SK-N-SH (cell line): ENCODE results near the gene EWSR1. TPM values are rescaled to one million over a fixed set of nuclear protein-coding genes. Genes with fewer than 3 reads are reported as not detected.

Experiments used
- CTCF ChIA-PET: fragments of 300-600, 350-600 bp; formaldehyde crosslinking; extraction: SDS; loops from one replicate; lab custom pipeline; 2021; lab: Yijun Ruan, JAX
- POLR2A ChIA-PET: fragments of 350-600 bp; sonication (Branson Sonifier 250); formaldehyde crosslinking; extraction: SDS; loops from one replicate; lab custom pipeline; 2020; ENCODE audit warnings: antibody characterized with exemption, inconsistent platforms; lab: Yijun Ruan, JAX
- DNase-seq: peaks from one replicate; pipeline ENCODE4 v3.0.0; 2012
- H2AFZ ChIP-seq: fragments of 200-600 bp; sonication (generic); 2 replicates; pipeline ENCODE4 v1.8.1; 2016; ENCODE audit warnings: antibody characterized with exemption, mild to moderate bottlenecking, low read depth
- H3F3A ChIP-seq: fragments of 200-600 bp; sonication (generic); replicated peaks from 2 replicates; pipeline ENCODE3; 2016; ENCODE audit warnings: antibody characterized with exemption, mild to moderate bottlenecking; ENCODE audit not compliant: insufficient read depth
- H3K27ac ChIP-seq, 2 experiments: fragments of 200-500 bp in 1 of 2; fragments of 200-600 bp in 1 of 2; sonication (Bioruptor generic) in 1 of 2; sonication (generic), shearing (Covaris generic) in 1 of 2; 2 replicates each; pipeline versions ENCODE4 v1.5.1 to v1.6.1; 2014 to 2016; ENCODE audit warnings: low read depth in 2 of 2, inconsistent platforms in 1 of 2, low read length in 1 of 2, mild to moderate bottlenecking in 1 of 2, mixed read lengths in 1 of 2
- H3K27me3 ChIP-seq: fragments of 200-600 bp; sonication (generic), shearing (Covaris generic); 2 replicates; pipeline ENCODE4 v1.6.1; 2016; ENCODE audit warnings: mixed run types; ENCODE audit not compliant: insufficient read depth
- H3K36me3 ChIP-seq, 2 experiments: fragments of 200-500 bp in 1 of 2; fragments of 200-600 bp in 1 of 2; sonication (Bioruptor generic) in 1 of 2; sonication (generic) in 1 of 2; replicated peaks in 1 of 2; 2 replicates each; pipeline versions ENCODE3 to v1.5.1; 2014 to 2016; ENCODE audit warnings: low read length in 1 of 2, mild to moderate bottlenecking in 1 of 2; ENCODE audit not compliant: insufficient read depth in 2 of 2, control insufficient read depth in 1 of 2
- H3K4me1 ChIP-seq, 2 experiments: fragments of 200-500 bp in 1 of 2; fragments of 200-600 bp in 1 of 2; sonication (Bioruptor generic) in 1 of 2; sonication (generic), shearing (Covaris generic) in 1 of 2; 2 replicates each; pipeline versions ENCODE4 v1.5.1 to v1.6.1; 2014 to 2016; ENCODE audit warnings: low read depth in 1 of 2, low read length in 1 of 2, mixed run types in 1 of 2; ENCODE audit not compliant: insufficient read depth in 2 of 2, control insufficient read depth in 1 of 2
- H3K4me2 ChIP-seq: fragments of 200-600 bp; sonication (generic), shearing (Covaris generic); 2 replicates; pipeline ENCODE4 v1.6.1; 2017; ENCODE audit warnings: mixed run types
- H3K4me3 ChIP-seq, 2 experiments: fragments of 200-500 bp in 1 of 2; fragments of 200-600 bp in 1 of 2; sonication (Bioruptor generic) in 1 of 2; sonication (generic), shearing (Covaris generic) in 1 of 2; 2 replicates each; pipeline versions ENCODE4 v1.5.1 to v1.8.1; 2014 to 2016; ENCODE audit warnings: low read depth in 2 of 2, inconsistent platforms in 1 of 2, low read length in 1 of 2, mild to moderate bottlenecking in 1 of 2, mixed read lengths in 1 of 2, moderate library complexity in 1 of 2
- H3K79me2 ChIP-seq: fragments of 200-600 bp; sonication (generic); 2 replicates; pipeline ENCODE4 v1.8.1; 2017; ENCODE audit warnings: mild to moderate bottlenecking; ENCODE audit not compliant: insufficient read depth
- H3K9ac ChIP-seq: fragments of 200-600 bp; sonication (generic); 2 replicates; pipeline ENCODE4 v1.6.1; 2017; ENCODE audit warnings: mixed run types
- H3K9me2 ChIP-seq: fragments of 200-600 bp; sonication (generic); 2 replicates; pipeline ENCODE4 v1.6.1; 2017; ENCODE audit warnings: mixed run types
- H3K9me3 ChIP-seq: fragments of 200-600 bp; sonication (generic); 2 replicates; pipeline ENCODE4 v1.6.1; 2017; ENCODE audit warnings: mixed run types, mild to moderate bottlenecking, moderate library complexity
- H4K20me1 ChIP-seq: fragments of 200-600 bp; sonication (generic); 2 replicates; pipeline ENCODE4 v1.6.1; 2017; ENCODE audit warnings: mild to moderate bottlenecking, mixed run types; ENCODE audit not compliant: insufficient read depth
- FOXJ3 ChIP-seq: sonication (generic); formaldehyde crosslinking; IDR thresholded peaks from 2 replicates; pipeline ENCODE4 v1.5.1; 2020; ENCODE audit warnings: mild to moderate bottlenecking, missing genetic modification reagents
- RFX5 ChIP-seq: IDR thresholded peaks from 2 replicates; pipeline ENCODE4 v1.6.1; 2012; ENCODE audit warnings: mild to moderate bottlenecking, improper control_type of control experiment, low read length
- TAF1 ChIP-seq: IDR thresholded peaks from 2 replicates; pipeline ENCODE4 v1.6.1; 2012; ENCODE audit warnings: low read depth, mild to moderate bottlenecking, low read length, moderate library complexity, borderline replicate concordance
- USF1 ChIP-seq: IDR thresholded peaks from 2 replicates; pipeline ENCODE4 v1.4.0; 2012; ENCODE audit warnings: low read depth, borderline replicate concordance
- WGBS: methylation state at CpG from one replicate; pipeline ENCODE4 v1.1.6; 2017; ENCODE audit warnings: low lambda C conversion rate; 5-methylcytosine and 5-hydroxymethylcytosine counted together
- polyA plus RNA-seq, 3 experiments: library from polyadenylated mRNA; depleted of rRNA; stranded (reverse); fragments of >200 nt; gene quantifications; 2 replicates each; pipeline ENCODE4 v1.2.3, GENCODE V29; 2012

The EWSR1 gene
- polyA plus RNA-seq, 1 of the 3 experiments (the other 2 are of a cell fraction), result 173 TPM

GRCh38 chr22:29323641-29324040 is 55.6 kb downstream of the EWSR1 start:
- no peak overlapping the region for H3K27ac ChIP-seq
- POLR2A ChIA-PET, result no interaction called here
- no peak overlapping the region for H3K4me3 ChIP-seq
- no peak overlapping the region for H2AFZ ChIP-seq
- H4K20me1 ChIP-seq, result no peaks in the 10 kb centered on the region
- no peak overlapping the region for H3K9ac ChIP-seq
- H3K4me1 ChIP-seq, result no peaks in the 10 kb centered on the region
- no peak overlapping the region for H3K4me2 ChIP-seq
- H3K79me2 ChIP-seq, result no peaks in the 10 kb centered on the region
- H3K36me3 ChIP-seq, result peaks cover 0 to 21% of the 10 kb centered on the region in 2 experiments
- H3K27me3 ChIP-seq, result no peaks in the 10 kb centered on the region
- no peak for DNase-seq
- H3K9me3 ChIP-seq, result no peaks in the 10 kb centered on the region
- H3F3A ChIP-seq, result no peaks in the 10 kb centered on the region
- no peak for TF ChIP-seq RFX5
- TF ChIP-seq FOXJ3 (CRISPR knock-in tag), result no peak
- CTCF ChIA-PET, result interaction anchor here (0.5 to 5.6 kb wide), 2 partner anchors 11 to 114 kb away, joined by 3 to 35 read pairs; no protein-coding TSS in a partner anchor
- no peaks in the 10 kb centered on the region for H3K9me2 ChIP-seq

- H3F3A ChIP-seq, result no peaks in the 10 kb centered on the region
- H3K4me1 ChIP-seq, result no peaks in the 10 kb centered on the region
- H3K27me3 ChIP-seq, result no peaks in the 10 kb centered on the region
- 87% methylated on average over 8 of the region's 8 CpGs for WGBS
- no peaks in the 10 kb centered on the region for H3K79me2 ChIP-seq
- no peak for DNase-seq
- no peaks in the 10 kb centered on the region for H4K20me1 ChIP-seq
- H3K27ac ChIP-seq, result no peak overlapping the region
- H3K9me2 ChIP-seq, result no peaks in the 10 kb centered on the region
- no peak overlapping the region for H3K4me2 ChIP-seq
- ChIA-PET POLR2A (no interaction called here), CTCF (interaction anchor here (0.5 to 5.6 kb wide), 4 partner anchors 8 to 34 kb away, joined by 3 to 35 read pairs (median 4); no protein-coding TSS in a partner anchor)
- TF ChIP-seq USF1, result no peak
- H2AFZ ChIP-seq, result no peak overlapping the region
- no peak overlapping the region for H3K9ac ChIP-seq
- H3K36me3 ChIP-seq, result peaks cover 0 to 36% of the 10 kb centered on the region in 2 experiments
- H3K4me3 ChIP-seq, result no peak overlapping the region
- no peaks in the 10 kb centered on the region for H3K9me3 ChIP-seq
Measured at GRCh38 chr22:29325356-29325755, 57.3 kb downstream of the EWSR1 start.

GRCh38 chr22:29325785-29326315 is 57.8 kb downstream of the EWSR1 start:
- no peaks in the 10 kb centered on the region for H3K9me3 ChIP-seq

More at GRCh38 chr22:29325785-29326315, 57.8 kb downstream of the EWSR1 start:
- no peaks in the 10 kb centered on the region for H4K20me1 ChIP-seq
- H3K9ac ChIP-seq, result no peak overlapping the region
- no peak overlapping the region for H3K4me2 ChIP-seq
- H3K27me3 ChIP-seq, result no peaks in the 10 kb centered on the region
- no peak overlapping the region for H2AFZ ChIP-seq
- TF ChIP-seq TAF1, result no peak
- H3K9me2 ChIP-seq, result no peaks in the 10 kb centered on the region
- no peak for DNase-seq
- H3K4me1 ChIP-seq, result no peaks in the 10 kb centered on the region; a peak in 1 of 4 replicates
- peaks cover 0 to 38% of the 10 kb centered on the region in 2 experiments for H3K36me3 ChIP-seq
- CTCF ChIA-PET, result interaction anchor here (0.5 to 5.6 kb wide), 4 partner anchors 9 to 33 kb away, joined by 3 to 35 read pairs (median 4); no protein-coding TSS in a partner anchor
- H3K27ac ChIP-seq, result no peak overlapping the region
- H3F3A ChIP-seq, result no peaks in the 10 kb centered on the region
- WGBS, result 86% methylated on average over 9 of the region's 9 CpGs
- no peaks in the 10 kb centered on the region for H3K79me2 ChIP-seq
- POLR2A ChIA-PET, result no interaction called here
- H3K4me3 ChIP-seq, result no peak overlapping the region
